HG03558 (cell line): Measurements from ENCODE around the gene CEP128.

Experiments
- ATAC-seq: cut with Tn5 transposase; IDR thresholded peaks from one replicate; pipeline ENCODE4 v1.9.1; 2021; ENCODE audit warnings: moderate number of reproducible peaks; ENCODE audit not compliant: unreplicated experiment; ENCODE audit errors: extremely low read depth

Gene CEP128

DNA sequence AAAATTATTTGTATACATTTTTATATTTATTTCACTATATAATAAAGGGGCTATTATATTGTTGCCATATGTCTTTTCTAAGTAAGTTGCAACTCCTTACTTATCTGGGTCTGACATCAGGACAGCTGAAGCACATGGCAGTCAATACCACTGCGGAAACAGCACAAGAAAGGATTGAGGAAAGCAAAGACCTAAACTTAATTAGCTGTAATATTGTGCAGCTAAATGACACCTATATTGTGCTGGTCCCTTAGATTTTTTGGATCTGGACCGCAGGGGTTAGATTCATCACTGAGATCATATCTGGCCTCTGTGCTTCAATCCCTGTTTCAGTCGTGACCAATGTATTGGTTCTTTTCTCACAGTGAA is 370.6 kb downstream of the CEP128 start:
- no peak for ATAC-seq

DNA sequence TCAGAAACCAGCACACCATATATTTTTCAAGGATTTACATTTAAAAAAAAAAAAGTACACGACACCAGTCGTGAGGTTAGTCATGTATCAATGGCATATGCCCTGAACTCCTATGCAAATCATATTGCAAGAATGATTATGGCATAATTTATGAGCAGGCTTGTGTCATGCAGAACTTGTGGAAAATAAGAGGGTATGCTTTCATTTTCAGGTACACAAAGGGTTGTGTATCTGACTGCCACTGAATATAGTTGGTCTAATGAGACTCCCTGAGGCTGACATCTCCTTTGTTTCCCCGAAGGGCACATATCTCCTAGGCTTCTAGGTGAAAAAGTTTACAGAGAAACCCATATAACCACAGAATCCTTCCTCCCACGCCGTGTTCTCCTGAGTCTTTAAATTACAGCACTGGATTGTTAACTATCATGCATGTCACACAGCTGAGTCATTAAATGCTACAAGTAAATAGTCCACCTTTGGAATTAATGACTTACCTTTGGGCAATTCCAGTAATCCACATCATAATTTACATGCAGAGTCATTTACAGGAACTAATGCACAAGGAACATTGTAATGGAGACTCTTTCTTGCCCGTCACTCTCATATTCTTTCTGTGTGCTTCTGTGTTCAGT is 373.5 kb downstream of the CEP128 start:
- no peak for ATAC-seq

DNA sequence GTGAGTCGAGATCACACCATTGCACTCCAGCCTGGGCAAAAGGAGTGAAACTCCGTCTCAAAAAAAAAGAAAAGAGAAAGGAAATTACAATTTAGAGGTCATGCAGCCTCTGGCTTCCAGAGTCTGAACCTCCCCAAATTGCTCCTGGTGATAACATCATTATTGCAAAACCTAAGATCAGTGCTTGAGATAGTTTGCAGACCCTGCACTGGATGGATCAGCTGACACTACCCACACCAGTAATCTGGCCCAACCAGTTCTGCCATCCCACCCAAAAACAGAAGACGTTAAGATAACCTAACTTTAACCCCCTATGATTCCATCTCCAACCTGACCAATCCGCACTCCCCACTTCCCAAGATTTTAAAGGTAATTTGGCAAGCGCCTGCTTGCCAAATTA is 376.5 kb downstream of the CEP128 start:
- no peak for ATAC-seq

DNA sequence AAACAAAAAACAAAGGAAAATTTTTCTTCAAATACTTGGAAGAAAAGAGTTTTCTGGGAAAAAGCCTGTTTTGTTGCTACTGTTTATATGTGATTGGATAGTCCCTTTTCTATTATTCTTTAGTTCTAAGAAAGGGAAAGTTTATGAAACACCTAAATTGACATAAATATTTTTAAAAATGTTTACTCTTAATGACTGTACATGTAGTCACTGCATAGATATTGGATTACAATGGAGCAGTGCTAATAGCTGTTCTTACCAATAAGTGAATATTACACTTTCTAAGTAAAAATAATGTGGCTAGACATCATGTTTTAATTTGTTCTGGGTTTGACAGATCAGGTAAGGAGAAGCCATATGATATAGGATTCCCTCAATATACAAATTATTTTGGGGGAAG is 377.5 kb downstream of the CEP128 start:
- ATAC-seq, result no peak

DNA sequence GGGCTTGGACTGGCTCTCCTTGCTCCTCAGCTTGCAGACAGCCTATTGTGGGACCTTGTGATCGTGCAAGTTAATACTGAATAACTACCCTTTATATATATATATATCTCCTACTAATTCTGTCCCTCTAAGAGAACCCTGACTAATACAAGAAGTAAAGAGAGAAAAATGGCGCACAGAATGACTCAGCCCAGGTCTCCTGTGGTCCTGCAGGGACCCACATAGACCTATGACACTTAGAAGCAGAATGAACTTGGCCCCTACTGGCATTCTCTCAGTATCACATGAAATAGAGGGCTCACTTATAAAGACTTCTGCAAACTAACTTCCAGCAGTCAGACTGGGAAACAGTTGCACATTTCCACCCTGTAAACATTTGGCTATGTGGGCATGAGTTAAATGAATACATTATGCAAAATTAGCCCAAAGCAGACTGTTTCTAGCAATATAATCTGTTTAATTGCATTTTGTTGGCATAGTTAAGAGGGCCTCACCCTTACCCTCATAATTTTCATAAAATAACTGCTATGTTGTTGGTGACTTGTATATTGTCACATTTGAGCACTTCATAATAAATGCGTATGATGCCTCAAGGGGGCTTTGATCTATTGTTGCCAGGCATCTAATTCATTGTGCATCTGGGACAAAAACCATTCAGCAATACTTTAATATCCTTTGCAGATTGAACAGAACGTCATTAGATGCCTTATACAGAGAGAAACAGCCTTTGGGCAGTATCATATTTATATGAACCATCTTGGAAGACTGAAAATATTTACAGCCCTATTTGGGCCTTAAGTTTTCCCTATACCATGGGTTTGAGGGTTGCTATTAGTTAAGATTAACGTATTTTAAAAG is 380.5 kb downstream of the CEP128 start:
- peak; percentile 96 for ATAC-seq

DNA sequence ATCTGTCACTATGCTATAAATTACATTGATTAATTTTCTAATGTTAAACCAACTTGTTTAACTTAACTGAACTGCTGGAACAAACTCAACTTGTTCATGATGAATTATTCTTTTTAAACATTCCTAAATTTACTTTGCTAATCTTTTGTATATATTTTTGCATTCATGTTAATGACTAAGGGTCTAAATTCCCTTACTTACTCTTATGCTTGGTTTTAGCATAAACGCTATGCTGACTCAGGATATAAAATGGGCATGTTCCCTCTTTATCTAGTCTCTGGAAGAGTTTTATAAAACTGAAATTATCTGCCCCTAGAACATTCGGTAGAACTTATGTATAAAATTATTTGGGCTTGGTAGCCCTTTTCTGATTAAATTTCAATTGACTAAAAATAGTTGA is 387.4 kb downstream of the CEP128 start:
- no peak for ATAC-seq

DNA sequence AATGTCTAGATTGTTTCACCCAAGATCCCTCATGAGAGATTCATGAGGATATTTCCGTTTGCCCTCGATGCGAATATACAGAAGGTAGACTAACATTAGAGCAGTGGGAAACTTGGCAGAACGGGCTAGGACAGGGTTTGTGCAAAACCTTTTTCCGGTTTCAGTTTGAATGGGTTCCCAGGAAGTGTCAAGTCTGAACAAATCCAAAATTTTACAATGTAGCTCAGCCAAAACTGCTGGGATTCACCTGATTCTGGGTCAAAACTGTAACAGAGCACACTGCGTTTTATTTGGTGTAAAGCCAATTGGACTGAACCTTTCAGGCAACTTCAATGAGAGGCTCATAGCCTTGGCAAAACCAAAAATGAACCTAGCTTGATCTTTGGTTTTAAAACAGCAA is 392.4 kb downstream of the CEP128 start:
- no peak for ATAC-seq

DNA sequence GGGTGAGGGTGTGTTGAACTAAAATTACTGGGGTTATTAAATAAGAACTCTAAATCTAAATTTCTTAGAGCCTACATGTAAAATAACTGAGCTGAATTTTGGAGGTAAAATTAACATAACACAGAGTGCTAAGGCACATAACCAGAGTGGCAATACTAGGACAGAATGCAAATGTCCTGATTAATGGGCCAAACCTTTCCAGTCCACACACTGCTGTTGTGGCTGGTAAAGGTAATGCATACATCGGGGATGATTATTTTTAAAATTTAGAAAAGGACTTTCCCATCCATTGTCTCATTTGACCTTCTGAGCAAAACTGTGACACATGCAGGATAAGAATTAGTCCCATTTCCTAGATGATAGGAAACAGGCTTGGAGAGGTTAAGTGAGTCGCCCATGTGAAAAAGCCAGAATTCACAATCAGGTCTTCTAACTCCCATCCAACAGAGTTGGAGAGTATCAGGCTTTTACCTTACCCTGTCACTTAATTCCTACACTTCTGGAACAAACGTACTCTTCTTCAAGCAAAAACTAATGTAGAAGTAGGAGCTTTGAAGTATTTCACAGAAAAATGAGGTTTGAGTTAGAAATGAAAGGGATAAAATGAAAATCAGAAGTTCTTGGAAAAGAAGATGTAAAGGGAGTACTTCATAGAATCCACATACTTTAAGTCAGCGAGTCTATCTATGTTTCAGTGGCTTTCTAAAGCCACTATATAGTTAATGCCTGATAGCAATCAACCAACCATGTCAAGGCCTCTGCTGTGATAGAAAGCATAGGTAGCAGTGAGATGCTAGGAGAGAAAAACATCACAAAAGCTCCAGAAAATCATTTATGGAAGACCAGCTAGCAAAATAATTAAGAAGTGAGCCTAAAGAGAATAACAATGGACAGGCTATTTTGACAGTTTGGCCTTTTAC is 395.3 kb downstream of the CEP128 start:
- ATAC-seq, result no peak

DNA sequence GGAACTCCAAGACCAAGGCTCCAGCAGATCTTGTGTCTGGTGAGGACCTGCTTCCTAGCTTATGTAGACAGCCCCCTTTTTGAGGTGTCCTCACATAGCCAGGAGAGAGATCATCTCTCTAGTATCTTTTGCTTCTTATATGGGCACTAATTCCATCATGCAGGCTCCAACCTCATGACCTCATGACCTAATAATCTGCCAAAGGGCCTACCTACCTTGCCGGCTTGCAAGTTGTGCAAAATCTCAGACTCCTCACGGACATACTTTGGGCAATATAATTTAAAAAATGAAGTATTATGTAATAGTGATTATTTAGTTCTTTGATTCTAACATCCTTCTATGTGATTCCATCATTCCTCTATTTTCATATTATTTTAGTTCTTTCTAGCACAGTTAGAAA is 397.2 kb downstream of the CEP128 start:
- no peak for ATAC-seq

DNA sequence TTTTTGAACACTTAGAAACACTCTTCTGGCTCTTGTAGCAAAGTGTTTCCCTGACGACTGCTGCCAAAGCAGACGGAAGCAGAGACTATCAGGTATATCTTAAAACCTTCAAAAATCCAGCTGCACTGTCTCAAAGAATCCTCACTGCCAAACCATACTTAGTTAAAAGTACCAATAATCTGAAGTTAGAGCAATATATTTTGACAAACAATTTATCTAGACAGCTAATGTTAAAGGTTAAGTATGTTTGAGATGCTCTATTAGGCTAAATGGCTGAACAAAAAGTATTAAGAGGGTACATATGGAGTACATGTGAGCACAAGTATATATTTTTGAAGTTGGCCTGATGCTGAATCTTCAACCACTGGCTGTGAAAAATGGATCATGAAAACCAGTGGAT is 398.3 kb downstream of the CEP128 start:
- no peak for ATAC-seq

DNA sequence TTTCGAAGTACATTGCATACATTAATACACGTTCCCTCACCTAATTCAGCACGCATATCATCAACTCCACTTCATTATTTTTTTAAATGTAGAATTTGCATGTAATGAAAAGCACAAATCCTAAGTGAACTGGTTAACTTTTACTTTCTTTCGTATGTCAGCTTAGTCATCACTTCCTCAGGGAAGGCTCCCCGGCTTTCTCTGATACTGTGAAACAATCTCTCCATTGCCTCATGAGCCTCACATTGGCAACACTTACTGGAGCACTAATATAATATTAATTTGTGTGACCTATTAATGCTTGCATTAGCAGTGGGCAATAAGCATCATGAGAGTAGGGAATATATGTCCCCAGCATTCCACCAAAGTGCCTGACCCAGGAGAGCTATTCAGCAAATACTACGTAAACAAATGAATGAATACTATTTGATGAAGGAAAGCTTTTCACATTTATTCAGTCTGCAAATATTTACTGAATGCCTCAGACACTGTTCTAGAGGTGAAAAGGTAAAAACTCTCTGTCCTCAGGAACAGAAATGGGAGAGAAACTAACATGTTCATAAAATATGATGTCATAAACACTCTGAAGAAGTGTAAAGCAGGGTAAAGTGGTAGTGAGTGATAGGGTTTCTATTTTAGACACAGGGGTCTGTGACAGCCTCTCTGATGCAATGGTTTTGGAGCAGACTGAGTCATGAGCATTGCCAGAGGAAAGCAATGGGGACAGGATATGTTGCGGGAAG is 402.7 kb downstream of the CEP128 start:
- no peak for ATAC-seq

DNA sequence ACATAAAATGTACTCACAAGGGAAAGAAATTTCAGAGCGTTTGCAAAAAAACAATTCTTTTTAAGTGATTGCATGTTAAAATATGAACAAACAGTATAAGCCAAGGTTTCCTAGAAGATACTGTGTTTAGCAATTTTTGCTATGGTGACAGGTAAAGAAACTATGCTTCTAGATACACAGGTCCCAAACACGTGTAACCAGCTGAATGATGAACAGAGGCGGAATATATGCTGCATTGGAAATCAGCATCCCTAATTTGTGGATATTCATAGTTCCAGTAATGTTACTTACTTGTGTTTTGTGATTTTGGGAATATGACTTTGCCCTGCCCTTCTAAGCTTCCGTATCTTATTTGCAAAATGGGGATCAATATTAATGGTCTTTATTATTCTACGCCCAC is 403.9 kb downstream of the CEP128 start:
- ATAC-seq, result no peak

DNA sequence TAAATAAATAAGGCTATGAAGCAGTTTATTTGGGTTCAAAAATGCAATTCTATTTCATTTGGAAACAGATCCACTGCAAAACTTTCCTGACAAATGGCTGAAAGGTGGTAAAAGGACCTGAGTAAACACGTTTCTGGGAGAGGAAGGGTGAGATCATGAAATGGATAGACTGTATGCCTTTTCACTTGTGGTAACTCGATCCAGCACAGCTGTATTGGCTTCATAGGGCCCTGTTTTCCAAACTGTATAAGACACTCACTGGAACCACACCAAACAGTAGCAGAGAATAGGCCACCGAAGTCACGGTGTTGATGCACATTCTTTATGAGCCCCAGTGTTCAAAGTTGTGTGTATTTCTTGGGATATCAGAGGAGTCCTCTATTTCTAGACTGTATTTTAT is 405.1 kb downstream of the CEP128 start:
- ATAC-seq, result no peak

DNA sequence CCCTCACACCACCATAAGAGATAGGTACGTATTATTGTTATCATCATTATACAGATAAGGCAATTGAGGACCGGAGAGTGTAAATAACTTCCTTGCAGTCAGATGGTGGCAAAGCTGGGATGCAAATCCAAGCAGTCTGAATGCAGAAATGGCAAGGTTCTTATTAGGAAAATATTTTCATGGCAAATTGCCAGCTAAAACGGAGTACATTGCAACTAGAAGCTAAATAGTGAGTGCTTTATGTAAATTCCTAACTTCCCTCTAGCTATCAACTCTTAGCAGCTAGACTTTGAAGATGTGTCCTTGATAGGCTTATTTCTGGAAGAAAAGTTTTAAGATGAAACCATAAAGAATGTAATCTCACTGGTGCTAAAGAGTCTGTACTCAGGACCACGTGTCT is 406.4 kb downstream of the CEP128 start:
- no peak for ATAC-seq

DNA sequence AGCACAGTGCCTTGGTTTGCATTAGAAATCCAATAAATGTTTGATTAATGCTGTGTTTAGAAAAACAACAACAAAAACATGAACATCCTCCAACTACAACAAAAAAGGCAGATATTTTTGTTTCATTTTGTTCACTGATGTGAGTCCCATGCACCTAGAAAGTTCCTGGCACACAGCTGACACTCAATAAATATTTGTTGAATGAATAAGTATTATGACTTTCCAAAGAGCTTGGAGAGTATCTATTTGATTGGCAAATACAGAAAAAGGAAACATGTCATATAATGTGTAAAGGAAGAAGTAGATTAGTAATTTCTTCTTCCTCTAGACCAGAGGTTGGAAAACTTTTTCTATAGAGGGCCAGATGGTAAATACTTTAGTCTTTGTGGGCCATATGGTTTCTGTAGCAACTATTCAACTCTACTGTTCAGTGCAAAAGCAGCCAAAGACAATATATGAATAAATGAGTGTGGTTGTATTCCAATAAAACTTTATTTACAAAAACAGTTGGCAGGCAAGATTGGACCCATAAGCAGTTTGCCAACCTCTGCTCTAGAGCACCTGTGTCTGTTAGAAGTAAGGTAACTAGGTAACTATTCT is 417.9 kb downstream of the CEP128 start:
- no peak for ATAC-seq

DNA sequence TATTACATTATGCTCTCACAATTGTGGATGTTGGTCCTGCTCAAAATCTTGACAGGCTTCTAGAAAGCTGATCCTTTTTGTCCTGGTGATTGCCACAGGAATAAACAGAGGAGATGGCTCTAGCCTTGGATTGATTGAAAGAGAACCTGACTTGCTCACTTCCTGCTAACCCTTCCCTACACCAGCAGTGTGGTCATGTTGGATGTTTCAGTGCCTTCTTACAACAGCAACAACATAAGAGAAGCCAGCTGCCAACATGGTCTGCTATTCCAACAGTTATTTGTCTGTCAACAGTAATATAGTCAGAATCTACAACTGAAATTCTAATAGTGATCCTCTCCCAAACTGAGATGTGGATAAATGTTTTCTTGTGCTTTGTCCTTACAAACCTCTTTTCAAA is 418.6 kb downstream of the CEP128 start:
- no peak for ATAC-seq

DNA sequence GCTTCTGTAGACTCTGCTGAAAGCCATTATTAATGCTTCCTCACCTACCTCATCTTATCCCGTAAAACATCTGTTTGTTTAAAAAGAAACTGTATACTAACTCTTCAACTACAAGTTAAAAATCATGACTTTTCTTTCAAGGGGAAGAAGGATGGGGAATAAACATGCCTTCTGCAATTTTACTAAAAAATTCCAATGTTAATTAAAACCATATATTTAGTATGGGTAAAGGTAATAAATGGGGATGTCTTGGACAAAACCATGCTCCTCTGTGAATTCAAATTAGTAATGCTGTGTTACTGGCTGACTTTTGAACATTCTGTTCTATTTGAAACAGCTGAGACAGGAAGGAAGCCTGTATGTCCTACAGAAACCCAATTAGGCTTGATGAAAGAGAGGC is 419.1 kb downstream of the CEP128 start:
- ATAC-seq, result no peak

DNA sequence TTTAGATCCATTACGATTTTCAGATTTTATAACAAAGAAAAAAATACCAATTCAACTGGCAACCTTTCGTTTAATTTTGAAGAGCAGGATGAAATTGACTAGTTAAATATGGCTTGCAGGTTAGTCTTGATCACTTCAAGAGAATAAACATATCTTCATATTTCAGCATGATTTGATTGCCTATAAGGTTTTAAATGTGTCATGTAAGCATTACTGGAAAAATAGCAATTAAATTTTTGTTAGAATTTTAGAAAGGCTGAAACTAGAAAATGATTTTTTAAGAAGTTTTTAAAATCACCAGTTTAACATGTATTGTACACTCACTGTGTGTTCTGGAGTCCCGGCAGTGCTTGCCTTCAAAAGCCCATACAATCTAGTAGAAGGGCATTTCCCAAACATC is 420.1 kb downstream of the CEP128 start:
- no peak for ATAC-seq

DNA sequence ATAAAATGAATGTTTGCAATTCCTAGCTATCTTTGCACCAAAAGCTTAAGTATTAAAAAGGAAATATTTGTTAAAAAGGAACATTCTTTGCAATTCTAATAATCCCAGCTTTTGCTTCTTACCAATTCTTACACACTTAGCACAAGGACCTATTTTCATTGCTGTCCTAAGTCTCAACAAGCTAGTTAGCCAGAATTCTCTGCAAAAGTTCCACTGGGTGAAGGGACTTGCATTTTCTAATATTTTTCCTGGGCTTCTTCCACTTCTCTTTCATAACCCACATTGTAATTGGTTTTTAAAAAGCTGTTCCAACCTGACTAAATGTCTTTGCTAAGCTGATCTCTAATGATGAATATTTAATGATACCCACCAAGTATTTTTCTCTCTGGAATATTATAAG is 422.5 kb downstream of the CEP128 start:
- ATAC-seq, result no peak

DNA sequence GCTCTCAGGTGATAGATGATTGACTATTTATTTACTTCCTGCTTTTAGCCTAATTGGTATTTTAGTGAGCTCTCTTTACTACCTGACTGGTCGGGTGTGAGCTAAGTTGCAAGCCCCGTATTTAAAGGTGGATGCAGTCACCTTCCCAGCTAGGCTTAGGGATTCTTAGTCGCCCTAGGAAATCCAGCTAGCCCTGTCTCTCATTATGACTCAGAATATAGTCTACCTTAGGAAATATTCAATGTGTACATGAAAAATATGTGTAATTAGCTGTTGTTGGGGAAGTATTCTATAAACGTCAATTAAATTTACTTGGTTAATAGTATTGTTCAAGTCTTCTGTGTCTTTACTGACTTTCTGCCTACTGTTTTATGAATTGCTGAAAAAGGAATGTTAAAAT is 423.4 kb downstream of the CEP128 start:
- no peak for ATAC-seq
